ENCODE measurements around the gene RAVER2. TPM values are rescaled to one million over a fixed set of nuclear protein-coding genes. Genes with fewer than 3 reads are reported as not detected.

Gene RAVER2
- total RNA-seq, 1 experiment from 2014 or later: 12.9 TPM

- Histone ChIP-seq H3K9me3 (no peaks in the 10 kb centered on the region), H3K4me1 (peaks cover 6% of the 10 kb centered on the region; the same call in 1 of the 2 replicates), H3K36me3 (ENCODE audit: control insufficient read depth, insufficient read depth, low read length) (no peaks in the 10 kb centered on the region), H3K27me3 (replicated peaks; ENCODE audit: control insufficient read depth, insufficient read depth, low read length) (no peaks in the 10 kb centered on the region), H3K4me3 (ENCODE audit: low read depth, low read length) (no peak overlapping the region)
- ChIA-PET POLR2A (no interaction called here), CTCF (no interaction called here)
- H3K27me3 Mint-ChIP-seq (ENCODE audit: insufficient read depth, unreplicated experiment): no peaks in the 10 kb centered on the region
- no peak overlapping the region for H3K4me3 Mint-ChIP-seq (ENCODE audit: unreplicated experiment)
- peaks cover 32% of the 10 kb centered on the region for H3K4me1 Mint-ChIP-seq (ENCODE audit: low read depth, unreplicated experiment)
- H3K9me3 Mint-ChIP-seq (ENCODE audit: unreplicated experiment): no peaks in the 10 kb centered on the region
- intact Hi-C loops (cut with micrococcal nuclease; ENCODE audit: unreplicated experiment): no loop called here
- no peak for TF ChIP-seq CTCF (IDR thresholded peaks at IDR 0.05; ENCODE audit: insufficient read depth in 1 of 2, low read depth in 1 of 2, low read length in 1 of 2, severe bottlenecking in 1 of 2, unreplicated experiment in 1 of 2)
- no peaks in the 10 kb centered on the region for H3K36me3 Mint-ChIP-seq (ENCODE audit: insufficient read depth, unreplicated experiment)
- no peak for DNase-seq
- BruUV-seq (replicated peaks): no TSS peak
- H3K27ac Mint-ChIP-seq (ENCODE audit: unreplicated experiment): no peak overlapping the region
These were observed 11.9 kb downstream of the RAVER2 start for GRCh38 chr1:64756770-64757169.

GRCh38 chr1:64757213-64757612 lies 12.3 kb downstream of the RAVER2 start:
- Mint-ChIP-seq H3K27ac (ENCODE audit: unreplicated experiment) (no peak overlapping the region), H3K4me1 (ENCODE audit: low read depth, unreplicated experiment) (peaks cover 29% of the 10 kb centered on the region), H3K9me3 (ENCODE audit: unreplicated experiment) (no peaks in the 10 kb centered on the region), H3K36me3 (ENCODE audit: insufficient read depth, unreplicated experiment) (no peaks in the 10 kb centered on the region), H3K4me3 (ENCODE audit: unreplicated experiment) (no peak overlapping the region), H3K27me3 (ENCODE audit: insufficient read depth, unreplicated experiment) (no peaks in the 10 kb centered on the region)
- ChIA-PET CTCF (no interaction called here), POLR2A (no interaction called here)
- no TSS peak for BruUV-seq (replicated peaks)
- H3K36me3 ChIP-seq (ENCODE audit: control insufficient read depth, insufficient read depth, low read length): no peaks in the 10 kb centered on the region
- no peak for DNase-seq
- TF ChIP-seq CTCF (IDR thresholded peaks at IDR 0.05; ENCODE audit: insufficient read depth in 1 of 2, low read depth in 1 of 2, low read length in 1 of 2, severe bottlenecking in 1 of 2, unreplicated experiment in 1 of 2): no peak
- H3K4me3 ChIP-seq (ENCODE audit: low read depth, low read length): no peak overlapping the region
- intact Hi-C loops (cut with micrococcal nuclease; ENCODE audit: unreplicated experiment): no loop called here
- H3K27me3 ChIP-seq (replicated peaks; ENCODE audit: control insufficient read depth, insufficient read depth, low read length): no peaks in the 10 kb centered on the region
- H3K9me3 ChIP-seq: no peaks in the 10 kb centered on the region
- peaks cover 6% of the 10 kb centered on the region; the same call in 1 of the 2 replicates for H3K4me1 ChIP-seq

- Mint-ChIP-seq H3K4me1 (ENCODE audit: low read depth, unreplicated experiment) (peaks cover 23% of the 10 kb centered on the region), H3K27ac (ENCODE audit: unreplicated experiment) (no peak overlapping the region), H3K36me3 (ENCODE audit: insufficient read depth, unreplicated experiment) (no peaks in the 10 kb centered on the region), H3K27me3 (ENCODE audit: insufficient read depth, unreplicated experiment) (no peaks in the 10 kb centered on the region), H3K4me3 (ENCODE audit: unreplicated experiment) (no peak overlapping the region), H3K9me3 (ENCODE audit: unreplicated experiment) (no peaks in the 10 kb centered on the region)
- Histone ChIP-seq H3K27me3 (replicated peaks; ENCODE audit: control insufficient read depth, insufficient read depth, low read length) (no peaks in the 10 kb centered on the region), H3K36me3 (ENCODE audit: control insufficient read depth, insufficient read depth, low read length) (no peaks in the 10 kb centered on the region), H3K4me3 (ENCODE audit: low read depth, low read length) (no peak overlapping the region), H3K9me3 (no peaks in the 10 kb centered on the region), H3K4me1 (peaks cover 6% of the 10 kb centered on the region; the same call in 1 of the 2 replicates)
- CTCF ChIA-PET: no interaction called here
- intact Hi-C loops (cut with micrococcal nuclease; ENCODE audit: unreplicated experiment): no loop called here
- no peak for TF ChIP-seq CTCF (IDR thresholded peaks at IDR 0.05; ENCODE audit: insufficient read depth in 1 of 2, low read depth in 1 of 2, low read length in 1 of 2, severe bottlenecking in 1 of 2, unreplicated experiment in 1 of 2)
- POLR2A ChIA-PET: no interaction called here
- no peak for DNase-seq
- BruUV-seq (replicated peaks): no TSS peak
These were observed 13.4 kb downstream of the RAVER2 start for GRCh38 chr1:64758233-64758632.
